Muscle of leg (tissue), 11 donors: ENCODE measurements around the gene CEACAM20. TPM values are rescaled to one million over a fixed set of nuclear protein-coding genes. Genes with fewer than 3 reads are reported as not detected.
"Not testable (repeated sequence)": the region's sequence is repeated elsewhere in the genome, so short reads cannot be mapped to it uniquely, and the experiment has no call there.

Source experiments
- DNase-seq: peaks from one replicate; pipeline ENCODE4 v3.0.0; 2013
- H3K27ac ChIP-seq: one replicate; pipeline ENCODE4 v1.5.1; 2013; ENCODE audit warnings: mild to moderate bottlenecking, low read length, control low read depth
- H3K27me3 ChIP-seq: one replicate; pipeline ENCODE4 v1.6.1; 2013; ENCODE audit warnings: low read length; ENCODE audit not compliant: control insufficient read depth, insufficient read depth
- H3K36me3 ChIP-seq: one replicate; pipeline ENCODE4 v1.6.1; 2013; ENCODE audit warnings: low read length; ENCODE audit not compliant: control insufficient read depth, insufficient read depth
- H3K4me1 ChIP-seq: one replicate; pipeline ENCODE4 v1.6.1; 2013; ENCODE audit warnings: low read length; ENCODE audit not compliant: control insufficient read depth, insufficient read depth
- H3K4me3 ChIP-seq: one replicate; pipeline ENCODE4 v1.5.1; 2013; ENCODE audit warnings: low read length, control low read depth
- H3K9me3 ChIP-seq: replicated peaks from 2 replicates; pipeline ENCODE4 v1.6.1; 2013; ENCODE audit warnings: low read depth, low read length; ENCODE audit not compliant: control insufficient read depth
- WGBS: methylation state at CpG from one replicate; pipeline ENCODE4 v1.1.5; 2013; ENCODE audit warnings: missing lambda C conversion rate; ENCODE audit not compliant: insufficient coverage; 5-methylcytosine and 5-hydroxymethylcytosine counted together
- polyA plus RNA-seq, 8 donors: library from polyadenylated mRNA; unstranded; fragments of 120-200 nt; gene quantifications; one replicate each; pipeline versions ENCODE4 v1.2.1 to v1.2.3, GENCODE V29; 2013; ENCODE audit warnings: inconsistent platforms in 1 of 8, low replicate concordance in 1 of 8; ENCODE audit not compliant: insufficient read length in 8 of 8, insufficient read depth in 1 of 8
- total RNA-seq: library from RNA; stranded (reverse); fragments of 120-200 nt; gene quantifications from one replicate; pipeline ENCODE4 v1.2.4, GENCODE V29; 2013

Gene CEACAM20
- total and polyA plus RNA-seq, 9 donors, result not detected

DNA sequence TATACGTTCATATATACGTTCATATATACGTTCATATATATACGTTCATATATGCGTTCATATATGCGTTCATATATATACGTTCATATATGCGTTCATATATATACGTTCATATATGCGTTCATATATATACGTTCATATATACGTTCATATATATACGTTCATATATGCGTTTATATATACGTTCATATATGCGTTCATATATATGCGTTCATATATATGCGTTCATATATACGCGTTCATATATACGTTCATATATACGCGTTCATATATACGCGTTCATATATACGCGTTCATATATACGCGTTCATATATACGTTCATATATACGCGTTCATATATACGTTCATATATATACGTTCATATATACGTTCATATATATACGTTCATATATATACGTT is 21.5 kb upstream of the CEACAM20 start:
- not testable (repeated sequence) for H3K27ac ChIP-seq, H3K9me3 ChIP-seq, DNase-seq, H3K4me1 ChIP-seq, H3K36me3 ChIP-seq, H3K4me3 ChIP-seq, H3K27me3 ChIP-seq
- 87% methylated on average over 18 of the region's 37 CpGs for WGBS

DNA sequence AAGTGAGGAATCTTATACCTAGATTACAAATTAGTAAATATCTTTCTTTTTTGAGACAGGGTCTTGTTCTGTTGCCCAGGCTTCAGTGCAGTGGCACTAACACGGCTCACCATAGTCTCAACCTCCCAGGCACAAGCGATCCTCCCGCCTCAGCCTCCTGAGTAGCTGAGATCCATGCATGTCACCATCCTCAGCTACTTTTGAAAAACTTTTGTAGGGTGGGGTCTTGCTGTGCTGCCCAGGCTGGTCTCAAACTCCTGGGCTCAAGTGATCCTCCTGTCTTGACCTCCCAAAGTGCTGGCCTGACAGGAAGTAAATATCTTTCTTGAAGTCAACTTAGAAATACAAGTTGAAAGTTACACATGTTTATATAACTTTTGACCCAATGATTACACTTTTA is 20.0 kb upstream of the CEACAM20 start:
- no peak for DNase-seq
- H3K27ac ChIP-seq, result no peak overlapping the region
- H3K9me3 ChIP-seq, result no peaks in the 10 kb centered on the region
- no peaks in the 10 kb centered on the region for H3K27me3 ChIP-seq
- H3K4me3 ChIP-seq, result no peak overlapping the region
- WGBS, result no CpG with 5 or more reads among the region's 3 CpGs
- H3K36me3 ChIP-seq, result no peaks in the 10 kb centered on the region
- H3K4me1 ChIP-seq, result no peaks in the 10 kb centered on the region

GRCh38 chr19:44548736-44549135 is 19.3 kb upstream of the CEACAM20 start:
- no peaks in the 10 kb centered on the region for H3K27me3 ChIP-seq
- WGBS, result 91% methylated on average over 1 of the region's 4 CpGs
- no peak for DNase-seq
- H3K27ac ChIP-seq, result no peak overlapping the region
- no peak overlapping the region for H3K4me3 ChIP-seq
- no peaks in the 10 kb centered on the region for H3K4me1 ChIP-seq
- H3K36me3 ChIP-seq, result no peaks in the 10 kb centered on the region
- no peaks in the 10 kb centered on the region for H3K9me3 ChIP-seq

DNA sequence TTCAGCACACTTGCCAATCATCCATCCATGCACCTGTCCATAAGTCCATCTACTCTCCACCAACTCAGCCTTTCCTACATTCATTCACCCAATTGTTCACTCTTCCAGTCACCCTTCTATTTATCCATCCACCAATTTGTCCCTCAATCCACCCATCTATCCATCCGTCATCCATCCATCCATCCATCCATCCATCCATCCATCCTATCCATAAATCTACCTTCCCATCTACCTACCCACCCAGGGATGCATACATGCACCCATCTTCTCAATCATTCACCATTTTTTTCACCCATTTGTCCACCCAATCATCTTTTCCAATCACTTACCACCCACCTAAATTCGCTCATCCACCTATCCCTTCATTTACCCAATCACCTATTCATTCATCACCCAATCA is 14.6 kb upstream of the CEACAM20 start:
- Histone ChIP-seq H3K27ac (no peak overlapping the region), H3K9me3 (no peaks in the 10 kb centered on the region), H3K4me1 (no peaks in the 10 kb centered on the region), H3K27me3 (no peaks in the 10 kb centered on the region), H3K36me3 (no peaks in the 10 kb centered on the region), H3K4me3 (no peak overlapping the region)
- 62% methylated on average over 2 of the region's 2 CpGs for WGBS
- no peak for DNase-seq

DNA sequence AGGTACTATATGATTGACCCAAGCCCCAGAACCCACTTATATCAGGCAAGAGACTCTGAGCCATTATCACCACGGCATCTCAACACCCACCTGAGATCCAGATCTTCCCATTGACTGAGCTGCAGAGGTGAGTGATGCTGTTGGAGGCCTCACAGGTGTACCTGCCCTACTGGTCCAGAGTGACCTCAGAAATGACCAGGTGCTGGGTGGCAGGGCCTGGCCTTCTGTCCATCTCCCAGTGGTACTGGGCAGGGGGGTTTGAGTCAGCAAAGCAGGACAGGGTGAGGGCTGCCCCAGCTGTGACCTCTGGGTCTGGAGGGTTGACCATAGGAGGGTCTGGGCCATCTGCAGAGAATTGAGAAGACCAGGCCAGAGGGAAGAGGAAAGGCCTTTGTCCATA is 13.2 kb upstream of the CEACAM20 start:
- H3K4me3 ChIP-seq, result no peak overlapping the region
- DNase-seq, result no peak
- peaks cover 2% of the 10 kb centered on the region for H3K27me3 ChIP-seq
- no peak overlapping the region for H3K27ac ChIP-seq
- no CpG with 5 or more reads among the region's 1 CpG for WGBS
- H3K36me3 ChIP-seq, result no peaks in the 10 kb centered on the region
- H3K9me3 ChIP-seq, result no peaks in the 10 kb centered on the region
- H3K4me1 ChIP-seq, result no peaks in the 10 kb centered on the region

DNA sequence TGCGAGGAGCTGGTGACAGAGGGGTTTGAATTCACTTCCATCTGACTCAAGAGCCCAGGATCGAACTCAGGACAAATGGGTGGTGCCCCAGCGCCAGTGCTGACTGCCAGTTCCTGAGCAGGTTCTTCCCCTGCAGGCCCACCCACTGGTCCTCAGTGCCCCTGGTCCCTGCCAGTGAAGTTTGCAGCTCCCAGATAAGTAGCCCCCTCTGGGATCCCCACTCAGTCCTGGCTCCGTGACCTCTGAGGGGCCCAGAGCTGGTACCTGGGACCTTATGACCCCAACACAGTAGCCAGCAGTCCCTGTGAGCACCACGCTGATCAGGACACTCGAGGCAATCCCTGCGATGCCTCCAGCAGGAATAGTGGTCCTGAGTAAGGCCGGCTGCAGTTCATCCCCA is 11.3 kb upstream of the CEACAM20 start:
- no peak overlapping the region for H3K4me3 ChIP-seq
- no peak for DNase-seq
- H3K4me1 ChIP-seq, result no peaks in the 10 kb centered on the region
- peaks cover 2% of the 10 kb centered on the region for H3K27me3 ChIP-seq
- H3K36me3 ChIP-seq, result no peaks in the 10 kb centered on the region
- no peaks in the 10 kb centered on the region for H3K9me3 ChIP-seq
- H3K27ac ChIP-seq, result no peak overlapping the region
- 66% methylated on average over 6 of the region's 8 CpGs for WGBS

DNA sequence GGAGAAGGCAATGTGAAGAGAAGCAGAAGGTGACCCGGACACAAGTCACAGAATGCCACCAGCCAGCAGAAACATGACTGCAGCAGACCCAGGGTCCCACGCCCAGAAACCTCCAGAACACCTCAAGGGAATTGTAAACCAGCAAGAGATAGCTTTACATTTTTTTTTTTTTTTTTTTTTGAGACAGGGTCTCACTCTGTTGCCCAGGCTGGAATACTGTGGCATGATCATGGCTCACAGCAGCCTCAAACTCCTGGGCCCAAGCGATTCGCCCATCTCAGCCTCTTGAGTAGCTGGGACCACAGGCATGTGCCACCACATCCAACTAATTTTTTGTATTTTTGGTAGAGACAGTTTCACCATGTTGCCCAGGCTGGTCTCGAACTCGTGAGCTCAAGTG is 10.5 kb upstream of the CEACAM20 start:
- peaks cover 2% of the 10 kb centered on the region for H3K27me3 ChIP-seq
- no peak overlapping the region for H3K4me3 ChIP-seq
- WGBS, result 33% methylated on average over 1 of the region's 6 CpGs
- no peaks in the 10 kb centered on the region for H3K9me3 ChIP-seq
- no peak overlapping the region for H3K27ac ChIP-seq
- no peaks in the 10 kb centered on the region for H3K36me3 ChIP-seq
- H3K4me1 ChIP-seq, result no peaks in the 10 kb centered on the region
- no peak for DNase-seq

DNA sequence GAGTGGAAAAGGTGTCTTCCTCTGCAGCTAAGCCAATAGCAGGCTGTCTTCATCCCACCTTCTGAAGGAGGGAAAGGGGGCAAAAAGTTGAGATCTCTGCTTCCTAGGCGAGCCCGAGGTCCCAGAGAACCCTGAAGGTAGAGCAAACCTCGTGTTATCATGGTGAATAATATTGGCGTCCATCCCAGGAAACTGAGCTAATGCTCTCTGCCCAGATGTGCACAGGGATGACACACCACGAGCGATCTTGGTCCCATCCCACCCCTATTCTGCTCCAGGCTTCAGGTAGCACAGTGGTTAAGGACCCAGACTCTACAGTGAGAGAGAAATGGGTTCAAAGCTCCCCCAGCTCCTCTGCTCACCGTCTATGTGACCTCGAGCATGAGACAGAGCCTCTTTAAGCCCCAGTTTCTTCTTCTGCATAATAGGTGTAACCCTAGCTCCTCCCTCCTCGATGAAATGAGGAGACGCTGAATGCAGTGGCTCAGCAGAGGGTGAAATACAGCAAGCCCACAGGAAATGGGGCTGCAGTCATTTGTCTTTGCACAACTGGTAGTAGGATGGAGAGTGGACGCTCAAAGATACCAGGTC is 9.9 kb upstream of the CEACAM20 start:
- no peaks in the 10 kb centered on the region for H3K4me1 ChIP-seq
- H3K9me3 ChIP-seq, result no peaks in the 10 kb centered on the region
- no peaks in the 10 kb centered on the region for H3K36me3 ChIP-seq
- WGBS, result 60% methylated on average over 6 of the region's 11 CpGs
- no peak overlapping the region for H3K27ac ChIP-seq
- no peak overlapping the region for H3K4me3 ChIP-seq
- DNase-seq, result no peak
- peaks cover 2% of the 10 kb centered on the region for H3K27me3 ChIP-seq

GRCh38 chr19:44535361-44535760 is 5.9 kb upstream of the CEACAM20 start:
- H3K27ac ChIP-seq, H3K4me1 ChIP-seq, H3K4me3 ChIP-seq, DNase-seq, H3K36me3 ChIP-seq, H3K9me3 ChIP-seq, H3K27me3 ChIP-seq: not testable (repeated sequence)
- WGBS, result no CpG with 5 or more reads among the region's 3 CpGs

- no peak overlapping the region for H3K27ac ChIP-seq
- H3K36me3 ChIP-seq, result no peaks in the 10 kb centered on the region
- H3K4me1 ChIP-seq, result no peaks in the 10 kb centered on the region
- no peaks in the 10 kb centered on the region for H3K9me3 ChIP-seq
- no peak for DNase-seq
- no peaks in the 10 kb centered on the region for H3K27me3 ChIP-seq
- no peak overlapping the region for H3K4me3 ChIP-seq
- WGBS, result 83% methylated on average over 5 of the region's 5 CpGs
These were observed 3.3 kb upstream of the CEACAM20 start for GRCh38 chr19:44532819-44533218.

GRCh38 chr19:44530777-44531176 is 1.3 kb upstream of the CEACAM20 start:
- Histone ChIP-seq H3K4me3 (no peak overlapping the region), H3K9me3 (no peaks in the 10 kb centered on the region), H3K27me3 (no peaks in the 10 kb centered on the region), H3K36me3 (no peaks in the 10 kb centered on the region), H3K27ac (no peak overlapping the region), H3K4me1 (no peaks in the 10 kb centered on the region)
- DNase-seq, result no peak
- 61% methylated on average over 5 of the region's 6 CpGs for WGBS
